Measurements from ENCODE around the gene VPS35.

VPS35 gene

GRCh38 chr16:46620266-46621005 lies 68.5 kb downstream of the VPS35 start:
- in situ Hi-C loops (cut with MboI; ENCODE audit: low sequenced_read_pairs) = no loop called here

- in situ Hi-C loops (cut with MboI; ENCODE audit: low sequenced_read_pairs) = no loop called here
Measured at GRCh38 chr16:46618516-46618915, 70.5 kb downstream of the VPS35 start.

DNA sequence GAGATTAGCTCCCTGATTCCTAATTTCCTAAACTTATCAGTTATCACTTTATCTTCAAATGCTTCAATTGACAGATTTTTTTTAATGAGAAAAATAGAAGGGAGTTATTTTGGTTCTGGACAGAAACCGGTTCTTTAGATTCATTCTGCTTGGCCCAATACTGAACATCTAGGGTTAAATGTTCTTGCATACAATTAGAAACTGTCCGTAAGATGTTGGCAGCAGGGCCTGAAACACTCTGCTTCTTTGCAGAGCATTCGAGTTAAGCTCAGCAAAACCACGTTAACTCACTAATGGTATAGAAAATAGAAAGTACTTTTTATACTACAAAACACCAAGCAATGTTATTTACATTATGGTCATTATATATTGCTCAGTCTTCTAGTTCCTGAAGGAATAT lies 75.0 kb downstream of the VPS35 start:
- in situ Hi-C loops (cut with MboI; ENCODE audit: low sequenced_read_pairs) = no loop called here

- in situ Hi-C loops (cut with MboI; ENCODE audit: low sequenced_read_pairs) = no loop called here
Measured at GRCh38 chr16:46613352-46613751, 75.6 kb downstream of the VPS35 start.

GRCh38 chr16:46612121-46612520 lies 76.9 kb downstream of the VPS35 start:
- in situ Hi-C loops (cut with MboI; ENCODE audit: low sequenced_read_pairs) = no loop called here

- in situ Hi-C loops (cut with MboI; ENCODE audit: low sequenced_read_pairs) = no loop called here
Measured at GRCh38 chr16:46607529-46607928, 81.4 kb downstream of the VPS35 start.

DNA sequence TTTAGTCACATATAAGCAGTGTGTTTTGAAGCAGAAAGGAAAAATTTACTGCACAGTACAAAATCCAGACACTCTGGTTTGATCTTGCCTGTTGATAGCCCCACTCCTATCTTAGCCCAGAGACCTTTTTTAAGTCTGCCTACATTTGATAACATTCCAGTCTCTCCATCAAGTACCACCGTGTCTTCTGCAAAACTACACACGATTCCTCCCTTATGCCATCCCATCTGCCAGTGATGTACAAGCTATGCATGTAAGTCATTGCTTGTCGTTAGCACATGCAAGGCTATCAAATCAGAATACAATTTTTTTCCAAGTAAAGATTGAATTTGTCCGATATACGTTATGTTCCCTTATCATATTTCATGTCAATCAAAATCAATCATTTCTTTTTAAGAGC lies 82.7 kb downstream of the VPS35 start:
- in situ Hi-C loops (cut with MboI; ENCODE audit: low sequenced_read_pairs) = no loop called here
